ENCODE measurements around the gene CLMP. TPM values are rescaled to one million over a fixed set of nuclear protein-coding genes. Genes with fewer than 3 reads are reported as not detected.
"Not testable (repeated sequence)": the region's sequence is repeated elsewhere in the genome, so short reads cannot be mapped to it uniquely, and the experiment has no call there.

Gene CLMP
- polyA plus RNA-seq, 1 donor from 2014 or later, result not detected

GRCh38 chr11:123206791-123207434 lies 11.9 kb upstream of the CLMP start:
- no peaks in the 10 kb centered on the region for H3K27me3 ChIP-seq (ENCODE audit: insufficient read depth, low read depth, low read length)
- no peaks in the 10 kb centered on the region for H3K9me3 ChIP-seq (ENCODE audit: low read length)
- no peak overlapping the region for H3K9ac ChIP-seq (ENCODE audit: low read length)
- no peak overlapping the region for H3K4me3 ChIP-seq (ENCODE audit: low read length)
- TF ChIP-seq TAF1 (IDR thresholded peaks at IDR 0.05; ENCODE audit: low read depth), result no peak
- TF ChIP-seq EZH2 (IDR thresholded peaks at IDR 0.05; ENCODE audit: borderline replicate concordance, insufficient read depth, low read length, poor library complexity, severe bottlenecking), result no peak
- no peak for TF ChIP-seq REST (IDR thresholded peaks at IDR 0.05; ENCODE audit: borderline replicate concordance)
- no peak for TF ChIP-seq SMC3 (conservative IDR thresholded peaks at IDR 0.05; ENCODE audit: poor library complexity)
- TF ChIP-seq POLR2AphosphoS5 (IDR thresholded peaks at IDR 0.05), result no peak
- no peak for TF ChIP-seq RAD21 (conservative IDR thresholded peaks at IDR 0.05)
- no peak for TF ChIP-seq CTCF (IDR thresholded peaks at IDR 0.05; ENCODE audit: poor library complexity, severe bottlenecking)
- H3K79me2 ChIP-seq (replicated peaks; ENCODE audit: insufficient read depth, low read length), result no peaks in the 10 kb centered on the region
- no peak overlapping the region for H3K4me2 ChIP-seq (ENCODE audit: low read length)
- peak overlapping the region; percentile 13 for H3K27ac ChIP-seq (ENCODE audit: low read length)
- H2AFZ ChIP-seq (ENCODE audit: low read depth, low read length), result no peak overlapping the region
- no peaks in the 10 kb centered on the region for H3F3A ChIP-seq (ENCODE audit: insufficient read depth, low read length, poor library complexity, severe bottlenecking)
- no peaks in the 10 kb centered on the region for H3K36me3 ChIP-seq (ENCODE audit: insufficient read depth, low read length)
- no peaks in the 10 kb centered on the region for H4K20me1 ChIP-seq (ENCODE audit: insufficient read depth)
- no peaks in the 10 kb centered on the region for H3K9me2 ChIP-seq (ENCODE audit: insufficient read depth, low read length)

- not testable (repeated sequence) for H4K20me1 ChIP-seq (ENCODE audit: insufficient read depth); H3K27ac ChIP-seq (ENCODE audit: low read length); H3K4me2 ChIP-seq (ENCODE audit: low read length); H3F3A ChIP-seq (ENCODE audit: insufficient read depth, low read length, poor library complexity, severe bottlenecking); H3K9me2 ChIP-seq (ENCODE audit: insufficient read depth, low read length); H3K79me2 ChIP-seq (replicated peaks; ENCODE audit: insufficient read depth, low read length); H2AFZ ChIP-seq (ENCODE audit: low read depth, low read length); H3K9ac ChIP-seq (ENCODE audit: low read length); H3K36me3 ChIP-seq (ENCODE audit: insufficient read depth, low read length); H3K9me3 ChIP-seq (ENCODE audit: low read length); H3K4me3 ChIP-seq (ENCODE audit: low read length); H3K27me3 ChIP-seq (ENCODE audit: insufficient read depth, low read depth, low read length)
Measured at GRCh38 chr11:123206055-123206454, 11.0 kb upstream of the CLMP start.

GRCh38 chr11:123203934-123204333 lies 8.9 kb upstream of the CLMP start:
- Histone ChIP-seq H3K36me3 (ENCODE audit: insufficient read depth, low read length) (no peaks in the 10 kb centered on the region), H3K9me3 (ENCODE audit: low read length) (no peaks in the 10 kb centered on the region), H2AFZ (ENCODE audit: low read depth, low read length) (no peak overlapping the region), H3K27me3 (ENCODE audit: insufficient read depth, low read depth, low read length) (no peaks in the 10 kb centered on the region), H3K79me2 (replicated peaks; ENCODE audit: insufficient read depth, low read length) (no peaks in the 10 kb centered on the region), H3K27ac (ENCODE audit: low read length) (no peak overlapping the region), H3K4me2 (ENCODE audit: low read length) (no peak overlapping the region), H4K20me1 (ENCODE audit: insufficient read depth) (no peaks in the 10 kb centered on the region), H3K9me2 (ENCODE audit: insufficient read depth, low read length) (no peaks in the 10 kb centered on the region), H3F3A (ENCODE audit: insufficient read depth, low read length, poor library complexity, severe bottlenecking) (no peaks in the 10 kb centered on the region), H3K4me3 (ENCODE audit: low read length) (no peak overlapping the region), H3K9ac (ENCODE audit: low read length) (no peak overlapping the region)
- TF ChIP-seq CTCF (IDR thresholded peaks at IDR 0.05; ENCODE audit: poor library complexity, severe bottlenecking), result no peak
